Activated CD8-positive, alpha-beta memory T cell treated with anti-CD3 and anti-CD28 coated beads for 1 hour (primary cell): Measurements from ENCODE around the gene ALG1L2.
"Not testable (repeated sequence)": the region's sequence is repeated elsewhere in the genome, so short reads cannot be mapped to it uniquely, and the experiment has no call there.

Experiments
- DNase-seq, 2 donors: peaks; one replicate each; pipeline ENCODE4 v3.0.0-alpha.2; 2020; ENCODE audit warnings: low read depth in 1 of 2; ENCODE audit errors: extremely low read depth in 1 of 2

The ALG1L2 gene

GRCh38 chr3:130081351-130081881, at the start of gene ALG1L2:
ALG1L2 (plus strand) TSS chr3:130081831; CDS start chr3:130082017, 186 bp downstream.
- DNase-seq: no peak

- not testable (repeated sequence) for DNase-seq
Observed at GRCh38 chr3:130037126-130037815, 44.4 kb upstream of the ALG1L2 start.

GRCh38 chr3:130042736-130043135, 38.9 kb upstream of the ALG1L2 start:
- not testable (repeated sequence) for DNase-seq

GRCh38 chr3:130043658-130044057, 38.0 kb upstream of the ALG1L2 start:
- DNase-seq: not testable (repeated sequence)

GRCh38 chr3:130044370-130044769, 37.3 kb upstream of the ALG1L2 start:
- no peak for DNase-seq

- no peak for DNase-seq
Observed at GRCh38 chr3:130048726-130049125, 32.9 kb upstream of the ALG1L2 start.

GRCh38 chr3:130052366-130052765, 29.3 kb upstream of the ALG1L2 start:
- not testable (repeated sequence) for DNase-seq

GRCh38 chr3:130052965-130053364, 28.7 kb upstream of the ALG1L2 start:
- not testable (repeated sequence) for DNase-seq

GRCh38 chr3:130057536-130058266, 23.9 kb upstream of the ALG1L2 start:
- DNase-seq: not testable (repeated sequence)

- DNase-seq: not testable (repeated sequence)
Observed at GRCh38 chr3:130058267-130058657, 23.4 kb upstream of the ALG1L2 start.

GRCh38 chr3:130058716-130059115, 22.9 kb upstream of the ALG1L2 start:
- DNase-seq: not testable (repeated sequence)

GRCh38 chr3:130059162-130059561, 22.5 kb upstream of the ALG1L2 start:
- DNase-seq: not testable (repeated sequence)

GRCh38 chr3:130073582-130073981, 8.0 kb upstream of the ALG1L2 start:
- no peak for DNase-seq

- no peak for DNase-seq
Observed at GRCh38 chr3:130077636-130078035, 4.0 kb upstream of the ALG1L2 start.

- not testable (repeated sequence) for DNase-seq
Observed at GRCh38 chr3:130083363-130084090, 1.9 kb downstream of the ALG1L2 start.

GRCh38 chr3:130084436-130084980, 2.9 kb downstream of the ALG1L2 start:
- no peak for DNase-seq

GRCh38 chr3:130085881-130086280, 4.2 kb downstream of the ALG1L2 start:
- no peak for DNase-seq

GRCh38 chr3:130086628-130087027, 5.0 kb downstream of the ALG1L2 start:
- DNase-seq: not testable (repeated sequence)

- DNase-seq: no peak
Observed at GRCh38 chr3:130088061-130088460, 6.4 kb downstream of the ALG1L2 start.

- DNase-seq: not testable (repeated sequence)
Observed at GRCh38 chr3:130090681-130091080, 9.1 kb downstream of the ALG1L2 start.

GRCh38 chr3:130091958-130092357, 10.3 kb downstream of the ALG1L2 start:
- no peak for DNase-seq
